H9 (cell line): ENCODE results near the gene DNAH8. TPM values are rescaled to one million over a fixed set of nuclear protein-coding genes. Genes with fewer than 3 reads are reported as not detected.

Experiments used
- DNase-seq: peaks from one replicate; pipeline ENCODE4 v3.0.0-alpha.2; 2017
- H2AFZ ChIP-seq: one replicate; pipeline ENCODE4 v1.6.1; 2013; ENCODE audit warnings: mild to moderate bottlenecking, low read length, control low read depth, moderate library complexity
- H2AK5ac ChIP-seq: 2 replicates; pipeline ENCODE4 v1.6.1; 2013; ENCODE audit warnings: low read length, control low read depth, mixed read lengths; ENCODE audit not compliant: insufficient read length
- H2BK120ac ChIP-seq: one replicate; pipeline ENCODE4 v1.6.1; 2013; ENCODE audit warnings: low read depth, mild to moderate bottlenecking, low read length, control low read depth, inconsistent platforms; ENCODE audit not compliant: poor library complexity, severe bottlenecking
- H2BK12ac ChIP-seq: 2 replicates; pipeline ENCODE4 v1.6.1; 2013; ENCODE audit warnings: low read length, control low read depth, mixed read lengths, low read depth; ENCODE audit not compliant: insufficient read length
- H2BK15ac ChIP-seq: 2 replicates; pipeline ENCODE4 v1.6.1; 2013; ENCODE audit warnings: low read depth, low read length, control low read depth
- H2BK20ac ChIP-seq: one replicate; pipeline ENCODE4 v1.6.1; 2013; ENCODE audit warnings: low read depth, mild to moderate bottlenecking, low read length, control low read depth, inconsistent platforms; ENCODE audit not compliant: poor library complexity, severe bottlenecking
- H2BK5ac ChIP-seq: 2 replicates; pipeline ENCODE4 v1.6.1; 2013; ENCODE audit warnings: low read length, control low read depth, mixed read lengths; ENCODE audit not compliant: insufficient read length
- H3K14ac ChIP-seq: 2 replicates; pipeline ENCODE4 v1.6.1; 2013; ENCODE audit warnings: low read length, control low read depth; ENCODE audit not compliant: insufficient read depth
- H3K18ac ChIP-seq: 2 replicates; pipeline ENCODE4 v1.6.1; 2013; ENCODE audit warnings: low read depth, mild to moderate bottlenecking, mixed read lengths, low read length, control low read depth; ENCODE audit not compliant: insufficient read length
- H3K23ac ChIP-seq: 2 replicates; pipeline ENCODE4 v1.6.1; 2013; ENCODE audit warnings: low read length, control low read depth, mixed read lengths, low read depth; ENCODE audit not compliant: insufficient read length
- H3K23me2 ChIP-seq: 2 replicates; pipeline ENCODE4 v1.6.1; 2013; ENCODE audit warnings: low read depth, mild to moderate bottlenecking, mixed read lengths, low read length, control low read depth; ENCODE audit not compliant: insufficient read length, poor library complexity, severe bottlenecking
- H3K27ac ChIP-seq: 2 replicates; pipeline ENCODE4 v1.5.1; 2013; ENCODE audit warnings: low read length, control low read depth, mixed read lengths, low read depth; ENCODE audit not compliant: insufficient read length
- H3K27me3 ChIP-seq: 2 replicates; pipeline ENCODE4 v1.6.1; 2013; ENCODE audit warnings: low read length, control low read depth, inconsistent platforms; ENCODE audit not compliant: insufficient read depth
- H3K4ac ChIP-seq: 2 replicates; pipeline ENCODE4 v1.6.1; 2013; ENCODE audit warnings: low read depth, mild to moderate bottlenecking, control low read depth, inconsistent platforms, low read length, moderate library complexity
- H3K4me1 ChIP-seq: 2 replicates; pipeline ENCODE4 v1.6.1; 2013; ENCODE audit warnings: low read length, control low read depth, inconsistent platforms; ENCODE audit not compliant: insufficient read depth
- H3K4me2 ChIP-seq: 2 replicates; pipeline ENCODE4 v1.6.1; 2013; ENCODE audit warnings: low read length, control low read depth, mixed read lengths; ENCODE audit not compliant: insufficient read length, insufficient read depth
- H3K56ac ChIP-seq: 2 replicates; pipeline ENCODE4 v1.6.1; 2013; ENCODE audit warnings: low read depth, mild to moderate bottlenecking, mixed read lengths, low read length, control low read depth; ENCODE audit not compliant: insufficient read length
- H3K79me1 ChIP-seq: 2 replicates; pipeline ENCODE4 v1.6.1; 2013; ENCODE audit warnings: low read depth, mild to moderate bottlenecking, moderate library complexity, low read length, control low read depth, inconsistent platforms; ENCODE audit not compliant: insufficient read depth, poor library complexity, severe bottlenecking
- H3K79me2 ChIP-seq: 2 replicates; pipeline ENCODE4 v1.6.1; 2013; ENCODE audit warnings: low read length, control low read depth, inconsistent platforms; ENCODE audit not compliant: insufficient read depth
- H3K9ac ChIP-seq: 2 replicates; pipeline ENCODE4 v1.6.1; 2013; ENCODE audit warnings: low read length, control low read depth, mixed read lengths; ENCODE audit not compliant: insufficient read length; ENCODE audit errors: extremely low read depth
- H3K9me3 ChIP-seq: one replicate; pipeline ENCODE4 v1.6.1; 2013; ENCODE audit warnings: low read depth, low read length, inconsistent platforms; ENCODE audit not compliant: control insufficient read depth
- H3T11ph ChIP-seq: one replicate; pipeline ENCODE4 v1.6.1; 2013; ENCODE audit warnings: mild to moderate bottlenecking, low read length, control low read depth, inconsistent platforms
- H4K20me1 ChIP-seq: one replicate; pipeline ENCODE4 v1.6.1; 2013; ENCODE audit not compliant: control insufficient read depth, insufficient read length, insufficient read depth
- H4K5ac ChIP-seq: 2 replicates; pipeline ENCODE4 v1.6.1; 2013; ENCODE audit warnings: low read depth, mild to moderate bottlenecking, mixed read lengths, low read length, control low read depth; ENCODE audit not compliant: insufficient read length
- H4K8ac ChIP-seq: replicated peaks from 2 replicates; pipeline ENCODE4 v1.6.1; 2013; ENCODE audit warnings: low read length, control low read depth, mixed read lengths, low read depth; ENCODE audit not compliant: insufficient read length
- H4K91ac ChIP-seq: 2 replicates; pipeline ENCODE4 v1.6.1; 2013; ENCODE audit warnings: low read depth, mild to moderate bottlenecking, moderate library complexity, mixed read lengths, low read length, control low read depth; ENCODE audit not compliant: insufficient read length
- H3K27ac Mint-ChIP-seq, 3 experiments: 2 replicates in 2 of 3; 3 replicates in 1 of 3; pipeline ENCODE4 v1.8.0; 2020 to 2021; ENCODE audit warnings: mixed read lengths in 3 of 3, mild to moderate bottlenecking in 1 of 3, moderate library complexity in 1 of 3
- H3K27me3 Mint-ChIP-seq: 2 replicates; pipeline ENCODE4 v1.8.0; 2021; ENCODE audit warnings: low read depth, mild to moderate bottlenecking, moderate library complexity, mixed read lengths
- H3K36me3 Mint-ChIP-seq, 3 experiments: 2 replicates in 2 of 3; 3 replicates in 1 of 3; pipeline ENCODE4 v1.8.0; 2020 to 2021; ENCODE audit warnings: low read depth in 3 of 3, mixed read lengths in 3 of 3; ENCODE audit not compliant: insufficient read depth in 1 of 3
- H3K4me1 Mint-ChIP-seq, 2 experiments: 2 replicates each; pipeline ENCODE4 v1.8.0; 2020; ENCODE audit warnings: mixed read lengths in 2 of 2
- H3K4me3 Mint-ChIP-seq, 2 experiments: 2 replicates in 1 of 2; 3 replicates in 1 of 2; pipeline ENCODE4 v1.8.0; 2020 to 2021; ENCODE audit warnings: mild to moderate bottlenecking in 2 of 2, mixed read lengths in 2 of 2, moderate library complexity in 1 of 2
- H3K9me3 Mint-ChIP-seq, 2 experiments: 2 replicates in 1 of 2; 3 replicates in 1 of 2; pipeline ENCODE4 v1.8.0; 2020; ENCODE audit warnings: mild to moderate bottlenecking in 2 of 2, mixed read lengths in 2 of 2, moderate library complexity in 1 of 2
- CTCF ChIP-seq: fragments of 200-600 bp; sonication (generic); conservative IDR thresholded peaks from 3 replicates; pipeline ENCODE4 v1.8.0; 2021; ENCODE audit warnings: antibody characterized with exemption, mild to moderate bottlenecking
- WGBS: extraction: QIAGEN DNeasy Blood & Tissue Kit; methylation state at CpG from one replicate; pipeline ENCODE4 v1.1.7; 2013; ENCODE audit warnings: missing lambda C conversion rate, low lambda C conversion rate, mixed read lengths; ENCODE audit not compliant: insufficient read length; ENCODE audit errors: extremely low coverage; 5-methylcytosine and 5-hydroxymethylcytosine counted together
- total RNA-seq: library from RNA; stranded (reverse); gene quantifications from 2 replicates; pipeline ENCODE4 v1.2.1, GENCODE V29; 2021

Gene DNAH8
- total RNA-seq, 1 experiment from 2014 or later: not detected

- no CpG with 5 or more reads among the region's 4 CpGs for WGBS
- Histone ChIP-seq H2BK5ac (no peak overlapping the region), H4K8ac (no peak overlapping the region)
Observed at GRCh38 chr6:38804358-38804757, 89.2 kb downstream of the DNAH8 start.

More at GRCh38 chr6:38804358-38804757, 89.2 kb downstream of the DNAH8 start:
- Mint-ChIP-seq H3K27me3 (peaks cover 17% of the 10 kb centered on the region), H3K27ac (no peak overlapping the region; a peak in 1 of 7 replicates), H3K4me1 (peaks cover 0 to 3% of the 10 kb centered on the region in 2 experiments; a peak in 1 of 4 replicates), H3K36me3 (no peaks in the 10 kb centered on the region), H3K9me3 (no peaks in the 10 kb centered on the region; a peak in 1 of 5 replicates), H3K4me3 (no peak overlapping the region)
- no peak overlapping the region for H3K14ac ChIP-seq
- no peak overlapping the region for H4K5ac ChIP-seq
- H3K27me3 ChIP-seq: no peaks in the 10 kb centered on the region
- no peak overlapping the region for H3K18ac ChIP-seq
- no peaks in the 10 kb centered on the region for H3K79me1 ChIP-seq
- no peak overlapping the region for H2AK5ac ChIP-seq
- no peak for DNase-seq
- H2BK12ac ChIP-seq: no peak overlapping the region
- H2AFZ ChIP-seq: no peak overlapping the region
- H3T11ph ChIP-seq: no peak overlapping the region
- no peak overlapping the region for H2BK15ac ChIP-seq
- no peaks in the 10 kb centered on the region for H3K79me2 ChIP-seq
- H2BK20ac ChIP-seq: no peak overlapping the region
- no peak overlapping the region for H3K27ac ChIP-seq
- no peak overlapping the region for H2BK120ac ChIP-seq
- TF ChIP-seq CTCF: no peak
- H3K9ac ChIP-seq: no peak overlapping the region
- no peaks in the 10 kb centered on the region for H3K9me3 ChIP-seq
- no peaks in the 10 kb centered on the region for H3K23me2 ChIP-seq
- no peak overlapping the region for H3K4me2 ChIP-seq
- no peak overlapping the region for H3K23ac ChIP-seq
- no peak overlapping the region for H3K56ac ChIP-seq
- H4K20me1 ChIP-seq: no peaks in the 10 kb centered on the region
- no peaks in the 10 kb centered on the region for H3K4me1 ChIP-seq
- H4K91ac ChIP-seq: no peak overlapping the region
- no peak overlapping the region for H3K4ac ChIP-seq
